ENCODE data around the gene IGSF6. TPM values are rescaled to one million over a fixed set of nuclear protein-coding genes. Genes with fewer than 3 reads are reported as not detected.
"Not testable (repeated sequence)": the region's sequence is repeated elsewhere in the genome, so short reads cannot be mapped to it uniquely, and the experiment has no call there.

Gene IGSF6
- total RNA-seq, 1 donor from 2014 or later = not detected

GRCh38 chr16:21637032-21637968 lies 15.1 kb downstream of the IGSF6 start:
- Mint-ChIP-seq H3K27ac (no peak overlapping the region), H3K4me3 (no peak overlapping the region), H3K27me3 (ENCODE audit: low read depth) (no peaks in the 10 kb centered on the region), H3K36me3 (peaks cover 23% of the 10 kb centered on the region), H3K4me1 (no peaks in the 10 kb centered on the region), H3K9me3 (no peaks in the 10 kb centered on the region)
- DNase-seq (ENCODE audit: low spot score in 2 of 2, unreplicated experiment in 2 of 2) = no peak
- no peak for TF ChIP-seq CTCF (IDR thresholded peaks at IDR 0.05; ENCODE audit: unreplicated experiment)

GRCh38 chr16:21635694-21636093 lies 16.7 kb downstream of the IGSF6 start:
- H3K27me3 Mint-ChIP-seq (ENCODE audit: low read depth); H3K4me3 Mint-ChIP-seq; DNase-seq (ENCODE audit: low spot score in 2 of 2, unreplicated experiment in 2 of 2); H3K4me1 Mint-ChIP-seq; H3K9me3 Mint-ChIP-seq; H3K27ac Mint-ChIP-seq: not testable (repeated sequence)
- peaks cover 28% of the 10 kb centered on the region for H3K36me3 Mint-ChIP-seq

- H3K36me3 Mint-ChIP-seq = peaks cover 37% of the 10 kb centered on the region
- H3K27me3 Mint-ChIP-seq (ENCODE audit: low read depth) = no peaks in the 10 kb centered on the region
- no peaks in the 10 kb centered on the region for H3K9me3 Mint-ChIP-seq
- H3K4me1 Mint-ChIP-seq = peaks cover 8% of the 10 kb centered on the region
- TF ChIP-seq CTCF (IDR thresholded peaks at IDR 0.05; ENCODE audit: unreplicated experiment) = no peak
- no peak overlapping the region for H3K27ac Mint-ChIP-seq
- DNase-seq (ENCODE audit: low spot score in 2 of 2, unreplicated experiment in 2 of 2) = no peak
- H3K4me3 Mint-ChIP-seq = no peak overlapping the region
Measured at GRCh38 chr16:21634216-21634615, 18.2 kb downstream of the IGSF6 start.

GRCh38 chr16:21631951-21632575 lies 20.3 kb downstream of the IGSF6 start:
- H3K27me3 Mint-ChIP-seq (ENCODE audit: low read depth); H3K4me3 Mint-ChIP-seq; H3K27ac Mint-ChIP-seq; H3K9me3 Mint-ChIP-seq; DNase-seq (ENCODE audit: low spot score in 2 of 2, unreplicated experiment in 2 of 2): not testable (repeated sequence)
- Mint-ChIP-seq H3K36me3 (peaks cover 51% of the 10 kb centered on the region), H3K4me1 (peaks cover 11% of the 10 kb centered on the region)

- H3K27ac Mint-ChIP-seq = peak overlapping the region; percentile 35
- DNase-seq (ENCODE audit: low spot score in 2 of 2, unreplicated experiment in 2 of 2); H3K9me3 Mint-ChIP-seq; H3K4me3 Mint-ChIP-seq; H3K27me3 Mint-ChIP-seq (ENCODE audit: low read depth): not testable (repeated sequence)
- H3K4me1 Mint-ChIP-seq = peaks cover 18% of the 10 kb centered on the region
- H3K36me3 Mint-ChIP-seq = peaks cover 55% of the 10 kb centered on the region
Measured at GRCh38 chr16:21631376-21631775, 21.0 kb downstream of the IGSF6 start.

GRCh38 chr16:21630866-21631265 lies 21.5 kb downstream of the IGSF6 start:
- H3K27ac Mint-ChIP-seq = peak overlapping the region; percentile 52
- H3K9me3 Mint-ChIP-seq; DNase-seq (ENCODE audit: low spot score in 2 of 2, unreplicated experiment in 2 of 2); H3K4me3 Mint-ChIP-seq; H3K27me3 Mint-ChIP-seq (ENCODE audit: low read depth): not testable (repeated sequence)
- peaks cover 53% of the 10 kb centered on the region for H3K36me3 Mint-ChIP-seq
- H3K4me1 Mint-ChIP-seq = peaks cover 20% of the 10 kb centered on the region

GRCh38 chr16:21629616-21630539 lies 22.5 kb downstream of the IGSF6 start:
- H3K27me3 Mint-ChIP-seq (ENCODE audit: low read depth); H3K4me3 Mint-ChIP-seq; H3K27ac Mint-ChIP-seq; H3K9me3 Mint-ChIP-seq; DNase-seq (ENCODE audit: low spot score in 2 of 2, unreplicated experiment in 2 of 2): not testable (repeated sequence)
- Mint-ChIP-seq H3K36me3 (peaks cover 50% of the 10 kb centered on the region), H3K4me1 (peaks cover 20% of the 10 kb centered on the region)

Data from mesothelial cell of epicardium (in vitro differentiated cells).